MM.1S (cell line): Measurements from ENCODE around the gene TOP2B.

Source experiments
- CTCF ChIP-seq: fragments of 300-600 bp; sonication (generic); IDR thresholded peaks from 2 replicates; pipeline ENCODE4 v1.5.1; 2016; ENCODE audit warnings: antibody characterized with exemption, low read length, mixed read lengths
- EZH2phosphoT487 ChIP-seq: fragments of 300-600 bp; sonication (generic); IDR thresholded peaks from 2 replicates; pipeline ENCODE4 v1.6.1; 2018; ENCODE audit warnings: antibody characterized with exemption, low read length

GRCh38 chr3:25707268-25707926 is 42.7 kb upstream of the TOP2B start:
- TF ChIP-seq EZH2phosphoT487 (no peak), CTCF (no peak)
